ENCODE data around the gene SCUBE1. TPM values are rescaled to one million over a fixed set of nuclear protein-coding genes. Genes with fewer than 3 reads are reported as not detected.
A peak's percentile ranks its signal among the peaks of the same experiment; 100 is the strongest.

Gene SCUBE1
- total RNA-seq, 1 donor from 2014 or later: 0.14 TPM

GRCh38 chr22:43236411-43237166 lies 106.6 kb downstream of the SCUBE1 start:
- H3K4me3 ChIP-seq: no peak overlapping the region
- intact Hi-C loops (cut with micrococcal nuclease): no loop called here
- DNase-seq: peak; percentile 80
- TF ChIP-seq, protein P1, sequence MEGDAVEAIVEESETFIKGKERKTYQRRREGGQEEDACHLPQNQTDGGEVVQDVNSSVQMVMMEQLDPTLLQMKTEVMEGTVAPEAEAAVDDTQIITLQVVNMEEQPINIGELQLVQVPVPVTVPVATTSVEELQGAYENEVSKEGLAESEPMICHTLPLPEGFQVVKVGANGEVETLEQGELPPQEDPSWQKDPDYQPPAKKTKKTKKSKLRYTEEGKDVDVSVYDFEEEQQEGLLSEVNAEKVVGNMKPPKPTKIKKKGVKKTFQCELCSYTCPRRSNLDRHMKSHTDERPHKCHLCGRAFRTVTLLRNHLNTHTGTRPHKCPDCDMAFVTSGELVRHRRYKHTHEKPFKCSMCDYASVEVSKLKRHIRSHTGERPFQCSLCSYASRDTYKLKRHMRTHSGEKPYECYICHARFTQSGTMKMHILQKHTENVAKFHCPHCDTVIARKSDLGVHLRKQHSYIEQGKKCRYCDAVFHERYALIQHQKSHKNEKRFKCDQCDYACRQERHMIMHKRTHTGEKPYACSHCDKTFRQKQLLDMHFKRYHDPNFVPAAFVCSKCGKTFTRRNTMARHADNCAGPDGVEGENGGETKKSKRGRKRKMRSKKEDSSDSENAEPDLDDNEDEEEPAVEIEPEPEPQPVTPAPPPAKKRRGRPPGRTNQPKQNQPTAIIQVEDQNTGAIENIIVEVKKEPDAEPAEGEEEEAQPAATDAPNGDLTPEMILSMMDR (IDR thresholded peaks at IDR 0.05; ENCODE audit: borderline replicate concordance): no peak
- no peaks in the 10 kb centered on the region for H3K36me3 ChIP-seq
- peaks cover 50% of the 10 kb centered on the region for H3K4me1 ChIP-seq
- H3K27me3 ChIP-seq (ENCODE audit: low read depth): peaks cover 26% of the 10 kb centered on the region
- H3K27ac ChIP-seq (replicated peaks): no peak overlapping the region
- no peaks in the 10 kb centered on the region for H3K9me3 ChIP-seq (replicated peaks)

- Histone ChIP-seq H3K27ac (replicated peaks) (no peak overlapping the region), H3K27me3 (ENCODE audit: low read depth) (peaks cover 34% of the 10 kb centered on the region), H3K4me1 (peaks cover 50% of the 10 kb centered on the region), H3K36me3 (no peaks in the 10 kb centered on the region), H3K4me3 (no peak overlapping the region), H3K9me3 (replicated peaks) (no peaks in the 10 kb centered on the region)
- intact Hi-C loops (cut with micrococcal nuclease): no loop called here
- TF ChIP-seq, protein P1 (IDR thresholded peaks at IDR 0.05; ENCODE audit: borderline replicate concordance): no peak
- DNase-seq: no peak
Measured at GRCh38 chr22:43235445-43236409, 107.4 kb downstream of the SCUBE1 start.

DNA sequence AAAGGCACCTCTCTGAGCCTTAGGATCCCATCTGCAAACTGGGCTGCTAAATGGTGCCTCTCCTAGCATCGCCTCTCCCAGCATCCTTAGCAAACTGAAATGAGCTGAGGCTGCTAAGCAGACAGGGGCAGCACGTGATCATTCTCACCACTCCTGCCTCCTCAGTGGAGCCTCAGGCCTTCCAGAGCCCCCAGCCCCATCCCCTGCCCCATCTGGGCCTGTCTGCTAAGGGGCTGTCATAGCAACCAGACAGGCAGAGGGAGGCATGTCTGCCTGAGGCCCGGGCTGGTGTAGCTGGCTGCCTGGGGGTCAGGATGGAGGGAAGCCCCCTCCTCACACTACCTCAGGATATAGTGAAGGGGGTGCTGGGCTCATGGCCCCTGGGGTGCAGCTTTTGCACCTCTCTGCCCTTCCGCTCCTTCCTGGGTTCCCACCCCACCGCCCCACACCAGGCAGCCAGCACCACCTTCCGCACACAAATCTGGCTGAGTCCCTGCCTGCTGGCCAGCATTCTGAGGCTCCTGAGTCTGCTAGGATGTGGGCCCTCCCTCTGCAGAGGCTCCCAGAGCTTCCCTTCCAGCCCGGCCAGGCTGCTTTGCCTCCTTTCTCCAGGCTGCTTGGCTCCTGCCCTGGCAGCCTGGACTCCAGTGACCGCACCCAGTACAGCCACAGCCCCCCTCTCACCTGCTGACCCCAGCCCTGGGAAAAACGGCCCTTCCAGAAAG lies 108.7 kb downstream of the SCUBE1 start:
- intact Hi-C loops (cut with micrococcal nuclease): no loop called here
- Histone ChIP-seq H3K4me1 (peaks cover 42% of the 10 kb centered on the region), H3K27ac (replicated peaks) (no peak overlapping the region), H3K36me3 (no peaks in the 10 kb centered on the region), H3K4me3 (no peak overlapping the region), H3K27me3 (ENCODE audit: low read depth) (peaks cover 34% of the 10 kb centered on the region), H3K9me3 (replicated peaks) (no peaks in the 10 kb centered on the region)
- TF ChIP-seq, protein P1 (IDR thresholded peaks at IDR 0.05; ENCODE audit: borderline replicate concordance): no peak
- no peak for DNase-seq

- Histone ChIP-seq H3K9me3 (replicated peaks) (no peaks in the 10 kb centered on the region), H3K4me3 (no peak overlapping the region), H3K4me1 (peaks cover 33% of the 10 kb centered on the region), H3K27me3 (ENCODE audit: low read depth) (peaks cover 37% of the 10 kb centered on the region), H3K27ac (replicated peaks) (no peak overlapping the region), H3K36me3 (no peaks in the 10 kb centered on the region)
- intact Hi-C loops (cut with micrococcal nuclease): no loop called here
- DNase-seq: no peak
- TF ChIP-seq, protein P1 (IDR thresholded peaks at IDR 0.05; ENCODE audit: borderline replicate concordance): no peak
Measured at GRCh38 chr22:43233529-43233928, 109.6 kb downstream of the SCUBE1 start.

GRCh38 chr22:43232445-43232844 lies 110.7 kb downstream of the SCUBE1 start:
- intact Hi-C loops (cut with micrococcal nuclease): no loop called here

More at GRCh38 chr22:43232445-43232844, 110.7 kb downstream of the SCUBE1 start:
- Histone ChIP-seq H3K36me3 (no peaks in the 10 kb centered on the region), H3K27me3 (ENCODE audit: low read depth) (peaks cover 37% of the 10 kb centered on the region), H3K9me3 (replicated peaks) (no peaks in the 10 kb centered on the region), H3K4me3 (no peak overlapping the region), H3K4me1 (peaks cover 22% of the 10 kb centered on the region), H3K27ac (replicated peaks) (no peak overlapping the region)
- TF ChIP-seq, protein P1 (IDR thresholded peaks at IDR 0.05; ENCODE audit: borderline replicate concordance): no peak
- no peak for DNase-seq
